ENCODE results near the gene EEF1B2. TPM values are rescaled to one million over a fixed set of nuclear protein-coding genes. Genes with fewer than 3 reads are reported as not detected.

EEF1B2 gene
- total and polyA plus RNA-seq, 2 of the 8 experiments (the other 6 are each of a cell fraction or from before 2014, with no cell fraction given), result 504 to 679 TPM

GRCh38 chr2:206150631-206151030 lies 9.1 kb upstream of the EEF1B2 start (continued):
- TF ChIP-seq, protein P1, sequence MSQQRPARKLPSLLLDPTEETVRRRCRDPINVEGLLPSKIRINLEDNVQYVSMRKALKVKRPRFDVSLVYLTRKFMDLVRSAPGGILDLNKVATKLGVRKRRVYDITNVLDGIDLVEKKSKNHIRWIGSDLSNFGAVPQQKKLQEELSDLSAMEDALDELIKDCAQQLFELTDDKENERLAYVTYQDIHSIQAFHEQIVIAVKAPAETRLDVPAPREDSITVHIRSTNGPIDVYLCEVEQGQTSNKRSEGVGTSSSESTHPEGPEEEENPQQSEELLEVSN (IDR thresholded peaks at IDR 0.05), result no peak
- TF ChIP-seq SP2 (IDR thresholded peaks at IDR 0.05; ENCODE audit: low read length) (no peak), EZH2 (IDR thresholded peaks at IDR 0.05; ENCODE audit: low read depth, low read length, severe bottlenecking) (no peak), NRF1 (IDR thresholded peaks at IDR 0.05; ENCODE audit: low read depth, low read length) (no peak)

All from H1 (cell line).